Spleen (tissue), 7 donors: Measurements from ENCODE around the gene ALG12.
A peak's percentile ranks its signal among the peaks of the same experiment; 100 is the strongest.

Experiments used
- POLR2A ChIP-seq, 3 donors: fragments of 450-650 bp; IDR thresholded peaks; one replicate each; pipeline ENCODE4 v1.5.1; 2017; ENCODE audit warnings: antibody characterized with exemption in 3 of 3, mild to moderate bottlenecking in 1 of 3
- POLR2AphosphoS5 ChIP-seq, 3 donors: sonication (generic); formaldehyde crosslinking; IDR thresholded peaks; one replicate each; pipeline ENCODE4 v1.5.1; 2017; ENCODE audit warnings: antibody characterized with exemption in 3 of 3
- TF ChIP-seq, protein P1 (sequence below), 11 experiments: fragments of 200-600 bp in 7 of 11; fragments of 450-650 bp in 4 of 11; sonication (generic) in 4 of 11; IDR thresholded peaks in 8 of 11; conservative IDR thresholded peaks in 3 of 11; 1 replicate in 7 of 11; 2 replicates in 4 of 11; pipeline versions ENCODE4 v1.4.0 to v1.8.0; 2016 to 2021; ENCODE audit warnings: antibody characterized with exemption in 11 of 11, inconsistent platforms in 4 of 11, mild to moderate bottlenecking in 1 of 11
- donor health status: DM: no; HTN: no; CAD: no; lungs with moderate emphysema.
- donor health status: DM: no; HTN: no; CAD: no.
- donor health status: DM: no; HTN: no; CAD: no.

GRCh38 chr22:49894322-49895054 is 23.8 kb downstream of the ALG12 start:
- no peak for TF ChIP-seq POLR2A (IDR thresholded peaks at IDR 0.05)
- TF ChIP-seq, protein P1, sequence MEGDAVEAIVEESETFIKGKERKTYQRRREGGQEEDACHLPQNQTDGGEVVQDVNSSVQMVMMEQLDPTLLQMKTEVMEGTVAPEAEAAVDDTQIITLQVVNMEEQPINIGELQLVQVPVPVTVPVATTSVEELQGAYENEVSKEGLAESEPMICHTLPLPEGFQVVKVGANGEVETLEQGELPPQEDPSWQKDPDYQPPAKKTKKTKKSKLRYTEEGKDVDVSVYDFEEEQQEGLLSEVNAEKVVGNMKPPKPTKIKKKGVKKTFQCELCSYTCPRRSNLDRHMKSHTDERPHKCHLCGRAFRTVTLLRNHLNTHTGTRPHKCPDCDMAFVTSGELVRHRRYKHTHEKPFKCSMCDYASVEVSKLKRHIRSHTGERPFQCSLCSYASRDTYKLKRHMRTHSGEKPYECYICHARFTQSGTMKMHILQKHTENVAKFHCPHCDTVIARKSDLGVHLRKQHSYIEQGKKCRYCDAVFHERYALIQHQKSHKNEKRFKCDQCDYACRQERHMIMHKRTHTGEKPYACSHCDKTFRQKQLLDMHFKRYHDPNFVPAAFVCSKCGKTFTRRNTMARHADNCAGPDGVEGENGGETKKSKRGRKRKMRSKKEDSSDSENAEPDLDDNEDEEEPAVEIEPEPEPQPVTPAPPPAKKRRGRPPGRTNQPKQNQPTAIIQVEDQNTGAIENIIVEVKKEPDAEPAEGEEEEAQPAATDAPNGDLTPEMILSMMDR (IDR thresholded peaks at IDR 0.05 in 8 of 11, conservative IDR thresholded peaks at IDR 0.05 in 3 of 11) = no peak
- TF ChIP-seq POLR2AphosphoS5 (IDR thresholded peaks at IDR 0.05) = peak in 2 of 3 donors; percentile 13 to 60
